Colonic mucosa (tissue), 4 donors: Measurements from ENCODE around the gene MAP3K14. TPM values are rescaled to one million over a fixed set of nuclear protein-coding genes. Genes with fewer than 3 reads are reported as not detected.
"Not testable (repeated sequence)": the region's sequence is repeated elsewhere in the genome, so short reads cannot be mapped to it uniquely, and the experiment has no call there.

Experiments used
- DNase-seq: peaks from one replicate; pipeline ENCODE4 v3.0.0-alpha.2; 2020
- H3K27ac ChIP-seq: fragments of 200-600 bp; one replicate; pipeline ENCODE4 v1.8.0; 2021
- H3K27me3 ChIP-seq: fragments of 200-600 bp; one replicate; pipeline ENCODE4 v1.8.0; 2021
- H3K36me3 ChIP-seq: fragments of 200-600 bp; one replicate; pipeline ENCODE4 v1.8.0; 2021
- H3K4me1 ChIP-seq: fragments of 200-600 bp; one replicate; pipeline ENCODE4 v1.8.0; 2021; ENCODE audit warnings: mild to moderate bottlenecking
- H3K4me3 ChIP-seq: fragments of 200-600 bp; one replicate; pipeline ENCODE4 v1.8.0; 2021
- H3K9ac ChIP-seq, 2 donors: one replicate each; pipeline ENCODE4 v1.7.0; 2013; ENCODE audit warnings: control low read depth in 2 of 2, low read depth in 2 of 2, low read length in 2 of 2
- H3K9me3 ChIP-seq: fragments of 200-600 bp; one replicate; pipeline ENCODE4 v1.8.0; 2021
- CTCF ChIP-seq: fragments of 200-600 bp; IDR thresholded peaks from one replicate; pipeline ENCODE4 v1.8.0; 2022; ENCODE audit warnings: antibody characterized with exemption, mild to moderate bottlenecking
- intact Hi-C: fragments of 100-400 bp; cut with DNase I; formaldehyde crosslinking; loops from one replicate; pipeline ENCODE4 v1.14.1; 2022
- total RNA-seq, 2 donors: library from RNA; stranded (reverse); fragmentation: NEBNext Ultra II Directional in 1 of 2; extraction: Animal tissue kit (Norgen Biotek cat#: 25700) in 1 of 2; gene quantifications; one replicate each; pipeline ENCODE4 v1.2.1, GENCODE V29; 2021
- donor health status: healthy.
- donor health status: DM: no; HTN: no; CAD: no.
- donor health status: DM: no; HTN: no; CAD: no.

MAP3K14 gene
- total RNA-seq, 2 donors from 2014 or later = 11.1 to 15.0 TPM

- H3K27me3 ChIP-seq = no peaks in the 10 kb centered on the region
- intact Hi-C loops = no loop called here
- H3K9me3 ChIP-seq = no peaks in the 10 kb centered on the region
- no peaks in the 10 kb centered on the region for H3K36me3 ChIP-seq
- no peak overlapping the region for H3K9ac ChIP-seq
- no peak for TF ChIP-seq CTCF
- H3K27ac ChIP-seq = no peak overlapping the region
- no peak for DNase-seq
- no peaks in the 10 kb centered on the region for H3K4me1 ChIP-seq
- H3K4me3 ChIP-seq = no peak overlapping the region
Measured at GRCh38 chr17:45347444-45347843, 30.6 kb upstream of the MAP3K14 start.

GRCh38 chr17:45346216-45347015, 29.6 kb upstream of the MAP3K14 start:
- intact Hi-C loops = no loop called here
- DNase-seq = no peak
- no peak overlapping the region for H3K4me3 ChIP-seq

GRCh38 chr17:45345554-45346215, 28.9 kb upstream of the MAP3K14 start:
- no peak for DNase-seq
- Histone ChIP-seq H3K4me1 (no peaks in the 10 kb centered on the region), H3K36me3 (no peaks in the 10 kb centered on the region), H3K27me3 (no peaks in the 10 kb centered on the region), H3K4me3 (no peak overlapping the region), H3K9me3 (no peaks in the 10 kb centered on the region), H3K9ac (no peak overlapping the region), H3K27ac (no peak overlapping the region)
- TF ChIP-seq CTCF = no peak
- intact Hi-C loops = no loop called here

More at GRCh38 chr17:45346216-45347015, 29.6 kb upstream of the MAP3K14 start:
- TF ChIP-seq CTCF = no peak
- H3K27me3 ChIP-seq = no peaks in the 10 kb centered on the region
- no peaks in the 10 kb centered on the region for H3K9me3 ChIP-seq
- H3K27ac ChIP-seq = no peak overlapping the region
- H3K4me1 ChIP-seq = no peaks in the 10 kb centered on the region
- no peaks in the 10 kb centered on the region for H3K36me3 ChIP-seq
- H3K9ac ChIP-seq = no peak overlapping the region

GRCh38 chr17:45345246-45345553, 28.4 kb upstream of the MAP3K14 start:
- H3K27ac ChIP-seq = no peak overlapping the region
- DNase-seq = no peak

GRCh38 chr17:45343967-45344664, 27.3 kb upstream of the MAP3K14 start:
- DNase-seq, H3K27ac ChIP-seq, H3K4me1 ChIP-seq, intact Hi-C loops, H3K27me3 ChIP-seq, H3K4me3 ChIP-seq, H3K36me3 ChIP-seq, H3K9me3 ChIP-seq, H3K9ac ChIP-seq: not testable (repeated sequence)

More at GRCh38 chr17:45345246-45345553, 28.4 kb upstream of the MAP3K14 start:
- Histone ChIP-seq H3K9me3 (no peaks in the 10 kb centered on the region), H3K27me3 (no peaks in the 10 kb centered on the region), H3K4me3 (no peak overlapping the region), H3K36me3 (no peaks in the 10 kb centered on the region), H3K4me1 (no peaks in the 10 kb centered on the region), H3K9ac (no peak overlapping the region)
- no peak for TF ChIP-seq CTCF
- intact Hi-C loops = no loop called here
